ENCODE results near the gene KCNIP3.

KCNIP3 gene

DNA sequence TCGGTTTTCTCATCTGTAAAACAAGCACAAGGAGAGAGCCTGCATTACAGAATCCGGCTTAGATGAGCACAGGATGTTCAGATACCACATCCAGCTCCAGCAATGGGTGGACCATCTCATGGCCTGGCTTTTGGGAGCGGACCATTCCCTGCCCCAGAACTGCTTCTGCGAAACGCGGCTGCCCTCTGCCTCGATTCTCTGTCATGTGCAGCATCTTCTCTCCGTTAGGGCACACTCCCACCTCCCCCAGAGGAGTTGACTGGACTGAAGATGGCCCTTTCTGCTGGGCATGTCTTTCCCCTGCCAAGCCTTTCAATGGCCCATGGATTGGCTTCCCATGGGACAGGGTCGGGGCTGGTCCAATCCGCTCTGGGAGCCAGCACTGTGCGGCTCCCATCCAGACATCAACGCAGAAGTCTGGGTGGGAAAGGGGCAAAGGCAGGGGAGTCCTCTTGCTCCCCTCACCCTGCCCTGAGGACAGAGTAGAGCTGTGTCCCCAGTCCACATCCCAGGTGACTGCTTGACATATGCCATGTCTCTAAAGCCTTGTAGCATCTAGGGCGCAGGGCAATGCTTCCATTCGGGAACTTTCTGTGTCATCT is 91.0 kb downstream of the KCNIP3 start:
- Histone ChIP-seq H3K9me3 (ENCODE audit: insufficient read depth, low read depth, low read length) (no peaks in the 10 kb centered on the region), H3K36me3 (ENCODE audit: insufficient read depth, low read length) (no peaks in the 10 kb centered on the region), H3K4me1 (ENCODE audit: insufficient read depth, low read length) (no peaks in the 10 kb centered on the region), H3K27ac (ENCODE audit: low read depth, low read length) (no peak overlapping the region), H3K27me3 (ENCODE audit: insufficient read depth, low read length) (peaks cover 21% of the 10 kb centered on the region), H3K9ac (ENCODE audit: low read depth, low read length) (no peak overlapping the region), H3K4me3 (ENCODE audit: low read length) (no peak overlapping the region)
- 94% methylated on average over 14 of the region's 14 CpGs for WGBS

DNA sequence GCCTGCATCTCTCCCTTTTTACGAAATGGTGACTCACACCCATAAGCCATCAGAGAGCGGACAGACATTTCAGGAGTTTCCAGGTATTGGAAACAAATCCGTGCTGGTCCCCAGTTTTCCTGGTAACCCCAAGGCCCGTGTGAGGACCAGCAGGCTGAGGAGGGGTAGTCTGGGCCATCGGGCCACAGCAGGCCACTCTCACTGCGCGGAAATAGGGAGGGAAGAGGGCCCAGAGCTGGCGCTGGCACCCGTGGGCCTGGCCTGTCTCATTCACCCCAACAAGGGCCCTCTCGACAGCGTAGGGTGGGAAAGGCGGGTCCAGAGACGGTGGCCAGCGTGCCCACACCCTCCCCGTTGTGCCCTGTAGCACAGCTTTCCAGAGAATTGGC is 91.7 kb downstream of the KCNIP3 start:
- no peaks in the 10 kb centered on the region for H3K4me1 ChIP-seq (ENCODE audit: insufficient read depth, low read length)
- H3K27me3 ChIP-seq (ENCODE audit: insufficient read depth, low read length), result peaks cover 21% of the 10 kb centered on the region
- H3K9me3 ChIP-seq (ENCODE audit: insufficient read depth, low read depth, low read length), result no peaks in the 10 kb centered on the region
- H3K9ac ChIP-seq (ENCODE audit: low read depth, low read length), result peak overlapping the region; percentile 51; the same call in 1 of the 2 replicates
- H3K27ac ChIP-seq (ENCODE audit: low read depth, low read length), result no peak overlapping the region
- H3K4me3 ChIP-seq (ENCODE audit: low read length), result peak overlapping the region; percentile 27; the same call in 1 of the 2 replicates
- WGBS, result 48% methylated on average over 15 of the region's 15 CpGs
- no peaks in the 10 kb centered on the region for H3K36me3 ChIP-seq (ENCODE audit: insufficient read depth, low read length)

DNA sequence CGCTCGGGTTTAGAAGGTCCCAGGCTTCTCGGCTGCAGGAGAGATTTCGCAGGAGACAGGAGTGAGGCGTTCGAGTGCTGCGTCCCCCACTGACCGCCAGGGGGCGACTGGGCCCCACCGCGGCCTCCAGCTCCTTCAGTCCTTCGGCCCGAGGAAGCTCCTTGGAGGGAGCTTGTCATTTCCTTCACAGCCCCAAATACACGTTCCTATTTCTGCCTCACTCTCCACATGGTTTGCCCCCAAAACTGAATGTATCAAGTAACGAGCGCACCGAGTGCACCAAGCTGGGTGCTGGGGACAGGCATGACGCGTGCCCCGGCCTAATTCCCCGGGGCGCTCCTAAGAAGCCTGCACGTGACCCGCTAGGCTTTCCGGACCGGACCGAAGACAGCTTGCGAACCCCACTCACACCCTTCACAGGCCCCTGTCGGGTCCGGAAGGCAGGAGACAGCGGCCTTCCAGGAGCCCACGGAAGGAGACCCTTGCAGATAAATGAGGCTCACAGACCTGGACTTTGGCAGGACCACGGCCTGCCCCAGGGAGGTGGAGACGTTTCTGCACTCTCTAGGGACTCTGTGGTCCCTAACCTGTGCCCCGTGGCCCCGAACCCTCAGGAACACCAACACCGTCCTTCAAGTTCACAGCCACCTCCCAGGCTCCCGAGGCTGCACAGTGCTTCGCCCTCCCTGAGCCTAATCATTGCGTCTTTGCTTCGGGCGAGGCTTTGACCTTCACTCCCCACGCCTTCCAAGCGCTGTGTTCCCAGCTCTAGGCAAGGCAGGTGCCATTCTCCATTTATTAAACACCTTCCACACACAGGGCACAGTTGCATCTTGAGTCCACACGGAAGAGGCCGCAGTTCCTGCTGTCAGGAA is 92.3 kb downstream of the KCNIP3 start:
- no peak overlapping the region; the same call in 1 of the 2 replicates for H3K9ac ChIP-seq (ENCODE audit: low read depth, low read length)
- WGBS, result 65% methylated on average over 46 of the region's 46 CpGs
- no peaks in the 10 kb centered on the region for H3K9me3 ChIP-seq (ENCODE audit: insufficient read depth, low read depth, low read length)
- H3K4me1 ChIP-seq (ENCODE audit: insufficient read depth, low read length), result no peaks in the 10 kb centered on the region
- H3K36me3 ChIP-seq (ENCODE audit: insufficient read depth, low read length), result no peaks in the 10 kb centered on the region
- H3K4me3 ChIP-seq (ENCODE audit: low read length), result peak overlapping the region; percentile 27; the same call in 1 of the 2 replicates
- peaks cover 21% of the 10 kb centered on the region for H3K27me3 ChIP-seq (ENCODE audit: insufficient read depth, low read length)
- no peak overlapping the region for H3K27ac ChIP-seq (ENCODE audit: low read depth, low read length)

DNA sequence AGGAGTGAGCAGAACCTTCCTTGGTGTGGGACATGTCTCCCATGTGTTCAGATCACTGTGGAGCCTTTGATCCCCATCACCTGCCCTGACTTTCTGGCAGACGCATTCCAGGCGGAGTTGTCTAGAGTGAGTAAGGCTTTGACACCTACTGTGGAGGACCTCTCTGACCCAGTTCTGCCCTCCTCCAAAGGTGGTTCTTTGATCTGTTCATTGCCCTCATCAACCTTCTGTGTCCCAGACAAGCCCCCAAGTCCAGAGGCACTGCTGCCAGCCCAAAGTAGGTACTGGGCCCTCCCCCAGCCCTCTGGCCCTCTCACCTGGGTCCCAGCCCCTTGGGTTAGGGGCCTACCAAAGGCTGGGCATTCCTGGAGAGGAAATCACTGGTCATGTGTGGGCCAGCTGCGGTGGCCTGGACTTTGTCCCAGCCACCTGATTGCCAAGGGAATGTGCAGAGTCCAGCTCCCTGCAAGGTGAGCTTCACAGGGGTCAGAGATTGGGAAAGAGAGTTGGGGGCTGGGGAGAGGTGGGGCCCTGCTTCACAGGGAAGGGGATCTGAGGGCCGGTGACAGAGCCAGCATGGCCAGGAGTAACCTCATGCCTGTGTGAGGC is 93.2 kb downstream of the KCNIP3 start:
- H3K4me1 ChIP-seq (ENCODE audit: insufficient read depth, low read length), result no peaks in the 10 kb centered on the region
- H3K36me3 ChIP-seq (ENCODE audit: insufficient read depth, low read length), result no peaks in the 10 kb centered on the region
- WGBS, result 95% methylated on average over 4 of the region's 4 CpGs
- H3K9me3 ChIP-seq (ENCODE audit: insufficient read depth, low read depth, low read length), result no peaks in the 10 kb centered on the region
- no peak overlapping the region for H3K27ac ChIP-seq (ENCODE audit: low read depth, low read length)
- H3K9ac ChIP-seq (ENCODE audit: low read depth, low read length), result no peak overlapping the region
- peaks cover 21% of the 10 kb centered on the region for H3K27me3 ChIP-seq (ENCODE audit: insufficient read depth, low read length)
- no peak overlapping the region for H3K4me3 ChIP-seq (ENCODE audit: low read length)

DNA sequence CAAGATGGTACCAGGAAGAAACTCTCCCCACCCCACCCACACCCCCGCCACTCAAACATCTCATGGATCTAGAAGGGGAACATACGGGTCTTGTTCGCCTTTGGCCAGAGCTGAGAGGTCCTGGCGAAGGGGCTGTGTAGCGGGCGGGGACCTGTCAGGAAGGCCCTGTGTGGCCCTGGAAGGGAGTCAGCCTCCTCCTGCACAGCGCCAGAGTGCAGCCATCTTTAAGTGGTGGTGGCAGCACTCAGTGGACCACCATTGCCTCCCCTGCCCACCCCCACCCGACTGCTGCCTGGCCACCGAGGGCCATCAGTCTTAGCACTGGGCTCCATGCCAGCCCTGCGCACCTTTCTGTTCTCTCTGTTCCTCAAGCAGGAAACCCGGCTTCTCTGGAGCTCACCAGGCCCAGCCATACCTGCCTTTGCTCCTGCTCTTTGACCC is 93.8 kb downstream of the KCNIP3 start:
- Histone ChIP-seq H3K36me3 (ENCODE audit: insufficient read depth, low read length) (no peaks in the 10 kb centered on the region), H3K4me3 (ENCODE audit: low read length) (no peak overlapping the region), H3K27ac (ENCODE audit: low read depth, low read length) (no peak overlapping the region), H3K9me3 (ENCODE audit: insufficient read depth, low read depth, low read length) (no peaks in the 10 kb centered on the region), H3K27me3 (ENCODE audit: insufficient read depth, low read length) (peaks cover 21% of the 10 kb centered on the region), H3K9ac (ENCODE audit: low read depth, low read length) (no peak overlapping the region), H3K4me1 (ENCODE audit: insufficient read depth, low read length) (no peaks in the 10 kb centered on the region)
- WGBS, result 89% methylated on average over 11 of the region's 11 CpGs

DNA sequence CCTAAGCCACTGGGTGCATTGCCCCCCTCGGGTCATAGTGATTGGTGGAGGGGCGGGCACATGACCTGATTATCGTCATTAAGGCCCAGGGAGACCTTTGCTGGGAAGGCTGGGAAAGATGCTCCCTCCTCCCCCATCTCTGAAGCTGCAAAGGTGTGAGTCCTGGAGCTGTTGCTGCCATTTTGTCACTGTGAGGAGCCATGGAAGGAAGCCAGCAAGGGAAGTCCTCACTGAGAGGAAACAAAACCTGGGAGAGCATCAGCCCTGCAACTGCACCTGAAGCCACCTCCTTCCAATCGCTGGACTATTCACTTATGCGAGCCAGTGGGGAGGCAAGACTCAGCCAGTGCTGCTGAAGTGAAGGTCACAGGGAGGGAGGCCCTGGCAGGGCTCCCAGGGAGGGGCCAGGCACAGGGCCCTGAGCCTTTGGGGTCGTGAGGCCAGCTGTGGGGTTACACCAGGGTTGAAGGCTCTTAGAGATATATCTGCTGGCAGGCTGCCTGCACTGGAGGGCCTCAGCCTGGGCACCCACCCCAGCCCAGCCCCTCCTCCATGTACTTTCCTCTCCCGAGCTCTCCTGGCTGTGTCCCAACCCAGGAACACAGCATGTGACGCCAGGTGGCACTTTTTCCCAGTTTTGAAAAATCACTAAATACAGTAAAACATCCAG is 94.6 kb downstream of the KCNIP3 start:
- Histone ChIP-seq H3K4me1 (ENCODE audit: insufficient read depth, low read length) (no peaks in the 10 kb centered on the region), H3K9me3 (ENCODE audit: insufficient read depth, low read depth, low read length) (no peaks in the 10 kb centered on the region), H3K36me3 (ENCODE audit: insufficient read depth, low read length) (no peaks in the 10 kb centered on the region), H3K4me3 (ENCODE audit: low read length) (no peak overlapping the region), H3K9ac (ENCODE audit: low read depth, low read length) (no peak overlapping the region), H3K27me3 (ENCODE audit: insufficient read depth, low read length) (peaks cover 21% of the 10 kb centered on the region), H3K27ac (ENCODE audit: low read depth, low read length) (no peak overlapping the region)
- WGBS, result 85% methylated on average over 8 of the region's 8 CpGs

DNA sequence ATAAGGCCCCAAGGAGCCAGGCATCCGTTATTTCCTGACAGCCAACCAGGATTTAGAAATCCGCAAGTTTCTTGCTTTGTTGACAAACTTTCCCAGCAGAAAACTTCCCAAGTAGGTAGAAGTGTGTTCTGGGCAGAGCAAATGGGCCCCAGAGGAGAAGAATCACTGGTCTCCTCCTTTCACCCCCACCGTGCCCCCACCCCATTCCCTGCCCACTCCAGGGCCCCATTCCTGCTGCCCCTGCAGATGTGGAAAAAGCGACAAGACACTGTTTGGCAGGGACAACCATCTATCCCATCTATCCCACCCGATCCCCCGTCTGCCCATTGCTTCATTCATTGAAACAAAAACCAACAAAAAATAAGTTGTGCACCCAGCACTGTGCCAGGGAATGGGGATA is 95.2 kb downstream of the KCNIP3 start:
- WGBS, result 93% methylated on average over 6 of the region's 6 CpGs
- Histone ChIP-seq H3K27ac (ENCODE audit: low read depth, low read length) (no peak overlapping the region), H3K9me3 (ENCODE audit: insufficient read depth, low read depth, low read length) (no peaks in the 10 kb centered on the region), H3K9ac (ENCODE audit: low read depth, low read length) (no peak overlapping the region), H3K4me1 (ENCODE audit: insufficient read depth, low read length) (no peaks in the 10 kb centered on the region), H3K4me3 (ENCODE audit: low read length) (no peak overlapping the region), H3K36me3 (ENCODE audit: insufficient read depth, low read length) (no peaks in the 10 kb centered on the region), H3K27me3 (ENCODE audit: insufficient read depth, low read length) (peaks cover 21% of the 10 kb centered on the region)

DNA sequence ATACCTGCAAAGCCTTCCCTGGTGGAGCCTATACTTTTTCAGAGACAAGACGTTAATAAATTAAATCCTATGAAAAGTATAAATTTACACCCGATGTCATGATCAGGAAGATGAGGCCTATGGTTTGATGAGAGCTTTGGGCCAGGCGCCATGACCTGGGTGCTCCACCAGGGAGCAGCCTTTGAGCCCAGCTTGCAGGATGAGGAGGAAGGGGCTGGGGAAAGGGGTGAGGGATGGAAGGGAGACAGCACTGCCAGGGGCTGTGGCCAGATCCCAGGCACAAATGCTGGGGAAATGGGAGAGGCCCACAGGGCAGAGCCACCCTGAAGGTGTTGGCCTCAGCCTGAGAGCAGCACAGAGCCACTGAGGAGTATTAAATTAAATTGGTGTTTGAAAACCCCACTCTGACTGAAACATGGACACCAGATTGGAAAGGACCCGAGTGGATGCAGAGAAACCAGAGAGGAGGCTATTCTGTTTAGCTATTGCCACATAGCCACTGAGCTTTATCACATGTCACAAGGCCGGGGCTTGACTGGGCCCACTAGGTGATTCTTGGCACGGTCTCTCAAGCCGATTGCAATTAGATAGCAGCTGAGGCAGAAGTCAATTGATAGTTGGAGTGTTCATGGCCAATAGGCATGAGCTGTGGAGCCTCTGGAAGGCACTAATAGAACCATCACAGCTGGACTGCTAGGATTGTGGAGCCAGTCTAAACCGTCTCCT is 95.7 kb downstream of the KCNIP3 start:
- Histone ChIP-seq H3K27me3 (ENCODE audit: insufficient read depth, low read length) (peaks cover 20% of the 10 kb centered on the region), H3K9ac (ENCODE audit: low read depth, low read length) (no peak overlapping the region), H3K9me3 (ENCODE audit: insufficient read depth, low read depth, low read length) (no peaks in the 10 kb centered on the region), H3K36me3 (ENCODE audit: insufficient read depth, low read length) (no peaks in the 10 kb centered on the region), H3K4me1 (ENCODE audit: insufficient read depth, low read length) (no peaks in the 10 kb centered on the region), H3K4me3 (ENCODE audit: low read length) (no peak overlapping the region), H3K27ac (ENCODE audit: low read depth, low read length) (no peak overlapping the region)
- WGBS, result 90% methylated on average over 8 of the region's 8 CpGs

DNA sequence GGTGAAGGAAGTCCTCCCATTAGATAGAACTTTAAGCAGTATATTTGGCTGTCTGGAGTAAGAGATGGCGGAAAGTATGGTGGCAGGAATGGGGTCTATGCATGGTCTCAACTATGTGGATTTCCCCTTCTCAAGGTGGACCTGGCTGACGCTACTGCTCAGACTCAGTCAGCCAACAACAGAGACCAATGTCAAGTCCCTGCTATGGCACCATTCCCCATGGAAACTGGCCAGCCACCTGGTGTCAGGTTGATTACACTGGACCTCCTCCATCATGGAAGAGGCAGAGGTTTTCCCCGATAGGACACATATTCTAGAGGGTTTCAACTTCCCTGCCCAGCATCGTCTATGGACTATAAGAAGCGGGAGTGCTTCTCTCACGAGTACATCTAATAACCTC is 96.8 kb downstream of the KCNIP3 start:
- no peak overlapping the region for H3K4me3 ChIP-seq (ENCODE audit: low read length)
- WGBS, result 97% methylated on average over 6 of the region's 6 CpGs
- H3K27ac ChIP-seq (ENCODE audit: low read depth, low read length), result no peak overlapping the region
- H3K9ac ChIP-seq (ENCODE audit: low read depth, low read length), result no peak overlapping the region
- peaks cover 10% of the 10 kb centered on the region for H3K27me3 ChIP-seq (ENCODE audit: insufficient read depth, low read length)
- H3K36me3 ChIP-seq (ENCODE audit: insufficient read depth, low read length), result no peaks in the 10 kb centered on the region
- no peaks in the 10 kb centered on the region for H3K4me1 ChIP-seq (ENCODE audit: insufficient read depth, low read length)
- no peaks in the 10 kb centered on the region for H3K9me3 ChIP-seq (ENCODE audit: insufficient read depth, low read depth, low read length)

DNA sequence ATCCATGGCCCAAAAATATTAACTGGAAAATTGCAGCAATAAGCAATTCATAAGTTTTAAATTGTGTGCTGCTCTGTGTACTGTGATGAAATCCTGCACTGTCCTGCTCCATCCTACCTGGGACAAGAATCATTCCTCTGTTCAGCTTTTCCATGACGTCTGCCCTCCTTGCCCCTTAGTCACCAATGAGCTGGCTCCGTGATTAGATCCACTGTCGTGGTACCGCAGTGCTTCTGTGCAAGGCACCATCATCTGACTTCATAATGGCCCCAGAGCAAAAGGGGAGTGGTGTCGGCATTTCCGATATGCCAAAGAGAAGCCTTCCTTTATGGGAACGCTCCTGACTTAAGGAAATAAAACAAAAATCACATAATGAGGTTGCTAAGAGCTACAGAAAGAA is 101.9 kb downstream of the KCNIP3 start:
- Histone ChIP-seq H3K36me3 (ENCODE audit: insufficient read depth, low read length) (no peaks in the 10 kb centered on the region), H3K4me3 (ENCODE audit: low read length) (no peak overlapping the region), H3K9me3 (ENCODE audit: insufficient read depth, low read depth, low read length) (no peaks in the 10 kb centered on the region), H3K27ac (ENCODE audit: low read depth, low read length) (no peak overlapping the region), H3K9ac (ENCODE audit: low read depth, low read length) (no peak overlapping the region), H3K27me3 (ENCODE audit: insufficient read depth, low read length) (peaks cover 5% of the 10 kb centered on the region; the same call in 1 of the 2 replicates), H3K4me1 (ENCODE audit: insufficient read depth, low read length) (peaks cover 6% of the 10 kb centered on the region; the same call in 1 of the 2 replicates)
- 88% methylated on average over 6 of the region's 7 CpGs for WGBS
